IMR-90 (cell line): ENCODE data around the gene SLC10A3.

Source experiments
- BHLHE40 ChIP-seq: fragments of 150-350 bp; IDR thresholded peaks from 2 replicates; pipeline ENCODE4 v1.6.1; 2016; ENCODE audit warnings: mild to moderate bottlenecking, low read depth, low read length
- CEBPB ChIP-seq: IDR thresholded peaks from 2 replicates; pipeline ENCODE4 v1.6.1; 2012; ENCODE audit warnings: low read depth, low read length, improper control_type of control experiment
- CTCF ChIP-seq: conservative IDR thresholded peaks from 2 replicates; pipeline ENCODE4 v1.5.1; 2012; ENCODE audit warnings: mild to moderate bottlenecking, low read depth, low read length, improper control_type of control experiment
- MAFK ChIP-seq: IDR thresholded peaks from 2 replicates; pipeline ENCODE4 v1.6.1; 2012; ENCODE audit warnings: low read depth, low read length, improper control_type of control experiment
- MXI1 ChIP-seq: IDR thresholded peaks from 2 replicates; pipeline ENCODE4 v1.6.1; 2012; ENCODE audit warnings: low read depth, mild to moderate bottlenecking, low read length, moderate library complexity, borderline replicate concordance
- NFE2L2 ChIP-seq: fragments of 150-350 bp; IDR thresholded peaks from 2 replicates; pipeline ENCODE4 v1.6.1; 2016; ENCODE audit warnings: low read depth, mild to moderate bottlenecking, low read length
- POLR2A ChIP-seq: IDR thresholded peaks from 2 replicates; pipeline ENCODE4 v1.6.1; 2012; ENCODE audit warnings: mild to moderate bottlenecking, low read depth, low read length
- RFX5 ChIP-seq: IDR thresholded peaks from 2 replicates; pipeline ENCODE4 v1.8.0; 2012; ENCODE audit warnings: low read depth, mild to moderate bottlenecking, low read length, moderate library complexity
- SMC3 ChIP-seq: fragments of 150-350 bp; IDR thresholded peaks from 2 replicates; pipeline ENCODE4 v1.6.1; 2016; ENCODE audit warnings: low read depth, mild to moderate bottlenecking, antibody characterized with exemption, low read length, moderate library complexity
- TF ChIP-seq, protein P1 (sequence below): fragments of 150-350 bp; IDR thresholded peaks from 2 replicates; pipeline ENCODE4 v1.6.1; 2017; ENCODE audit warnings: mild to moderate bottlenecking, antibody characterized with exemption, low read length, low read depth

GRCh38 chrX:154446430-154446829 is 44.0 kb downstream of the SLC10A3 start:
- TF ChIP-seq, protein P1, sequence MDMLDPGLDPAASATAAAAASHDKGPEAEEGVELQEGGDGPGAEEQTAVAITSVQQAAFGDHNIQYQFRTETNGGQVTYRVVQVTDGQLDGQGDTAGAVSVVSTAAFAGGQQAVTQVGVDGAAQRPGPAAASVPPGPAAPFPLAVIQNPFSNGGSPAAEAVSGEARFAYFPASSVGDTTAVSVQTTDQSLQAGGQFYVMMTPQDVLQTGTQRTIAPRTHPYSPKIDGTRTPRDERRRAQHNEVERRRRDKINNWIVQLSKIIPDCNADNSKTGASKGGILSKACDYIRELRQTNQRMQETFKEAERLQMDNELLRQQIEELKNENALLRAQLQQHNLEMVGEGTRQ = no peak
- TF ChIP-seq CTCF = no peak
- no peak for TF ChIP-seq POLR2A
- no peak for TF ChIP-seq CEBPB
- no peak for TF ChIP-seq MAFK
- no peak for TF ChIP-seq SMC3
- TF ChIP-seq BHLHE40 = no peak
- TF ChIP-seq RFX5 = no peak
- no peak for TF ChIP-seq NFE2L2
- TF ChIP-seq MXI1 = no peak
